ENCODE measurements around the gene TKFC.

DNA sequence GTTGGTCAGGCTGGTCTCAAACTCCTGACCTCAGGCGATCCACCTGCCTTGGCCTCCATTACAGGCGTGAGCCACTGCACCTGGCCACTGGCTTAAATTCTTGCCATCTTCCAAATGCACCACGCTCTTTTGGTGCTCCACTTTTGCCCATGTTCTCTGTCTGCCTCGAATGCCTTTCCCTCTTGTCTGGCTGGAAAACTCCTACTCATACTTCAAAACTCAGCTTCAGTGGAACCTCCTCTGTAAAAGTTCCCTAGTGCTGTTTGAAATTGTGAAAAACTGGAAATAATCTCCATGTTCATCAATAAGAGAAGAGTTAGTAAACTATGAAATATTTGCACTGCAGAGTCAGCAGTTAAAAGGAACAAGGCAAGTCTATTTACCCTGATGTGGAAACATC is 49.4 kb upstream of the TKFC start:
- TF ChIP-seq CTCF (IDR thresholded peaks at IDR 0.05): no peak
- no peak for TF ChIP-seq POLR2A (IDR thresholded peaks at IDR 0.05)

Measured in adrenal gland (tissue), 5 donors.